ENCODE measurements around the gene MSANTD7.

MSANTD7 gene

GRCh38 chr10:14838582-14839304 lies 637 bp downstream of the MSANTD7 start:
- peak; percentile 24 for DNase-seq (ENCODE audit: low read depth)
- no peak for TF ChIP-seq CTCF (IDR thresholded peaks at IDR 0.05; ENCODE audit: insufficient read depth, low read depth, low read length, missing control alignments)
- peak overlapping the region; percentile 96 for H3K4me3 ChIP-seq (ENCODE audit: low read length)

GRCh38 chr10:14839305-14839695 lies 1.2 kb downstream of the MSANTD7 start:
- no peak for TF ChIP-seq CTCF (IDR thresholded peaks at IDR 0.05; ENCODE audit: insufficient read depth, low read depth, low read length, missing control alignments)
- no peak for DNase-seq (ENCODE audit: low read depth)

DNA sequence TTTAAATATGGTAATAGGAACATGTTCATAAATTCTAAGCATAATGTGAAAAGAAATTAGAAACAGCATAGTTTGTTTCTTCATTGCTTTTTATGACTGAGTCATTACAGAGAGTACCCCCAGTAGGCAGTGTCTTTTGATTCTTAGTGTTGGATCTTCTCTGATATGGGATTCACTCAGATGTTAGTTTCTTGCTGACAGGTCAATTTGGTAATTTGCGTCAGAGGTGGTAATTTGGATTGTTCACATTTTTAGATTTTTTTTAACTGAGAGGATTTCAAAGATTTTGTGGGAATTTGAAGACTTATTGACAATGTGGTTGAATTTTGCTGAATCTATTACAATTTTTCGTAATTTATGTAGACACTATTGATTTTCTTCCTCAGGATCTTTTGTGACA lies 2.1 kb downstream of the MSANTD7 start:
- DNase-seq (ENCODE audit: low read depth): no peak
- TF ChIP-seq CTCF (IDR thresholded peaks at IDR 0.05; ENCODE audit: insufficient read depth, low read depth, low read length, missing control alignments): no peak
- no peak overlapping the region for H3K4me3 ChIP-seq (ENCODE audit: low read length)

More at GRCh38 chr10:14839305-14839695, 1.2 kb downstream of the MSANTD7 start:
- peak overlapping the region; percentile 96 for H3K4me3 ChIP-seq (ENCODE audit: low read length)

GRCh38 chr10:14843327-14843988 lies 5.4 kb downstream of the MSANTD7 start:
- DNase-seq (ENCODE audit: low read depth): no peak
- TF ChIP-seq CTCF (IDR thresholded peaks at IDR 0.05; ENCODE audit: insufficient read depth, low read depth, low read length, missing control alignments): no peak
- H3K4me3 ChIP-seq (ENCODE audit: low read length): no peak overlapping the region

- TF ChIP-seq CTCF (IDR thresholded peaks at IDR 0.05; ENCODE audit: insufficient read depth, low read depth, low read length, missing control alignments): no peak
- no peak overlapping the region for H3K4me3 ChIP-seq (ENCODE audit: low read length)
- DNase-seq (ENCODE audit: low read depth): no peak
Measured at GRCh38 chr10:14844948-14845347, 6.8 kb downstream of the MSANTD7 start.

DNA sequence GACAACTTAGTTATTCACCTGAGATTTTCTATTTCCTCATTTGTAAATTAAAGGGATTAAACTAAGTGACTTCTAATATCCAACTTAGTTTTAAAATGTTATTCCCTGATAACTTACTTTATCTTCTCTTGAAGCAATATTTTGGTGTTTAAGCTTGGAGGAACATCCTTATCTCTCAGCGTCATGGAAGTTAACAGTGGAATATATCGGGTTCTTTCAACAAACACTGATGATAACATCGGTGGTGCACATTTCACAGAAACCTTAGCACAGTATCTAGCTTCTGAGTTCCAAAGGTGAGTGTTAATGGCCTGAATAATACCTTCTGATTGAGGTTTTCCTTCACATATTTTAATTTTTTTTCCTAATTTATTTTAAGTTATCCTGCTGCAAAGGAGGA lies 14.1 kb downstream of the MSANTD7 start:
- DNase-seq (ENCODE audit: low read depth): no peak
- no peak overlapping the region for H3K4me3 ChIP-seq (ENCODE audit: low read length)
- no peak for TF ChIP-seq CTCF (IDR thresholded peaks at IDR 0.05; ENCODE audit: insufficient read depth, low read depth, low read length, missing control alignments)
